ENCODE results near the gene PDE3B.

The PDE3B gene

GRCh38 chr11:14852571-14853177 lies 209.1 kb downstream of the PDE3B start:
- H2BK5ac ChIP-seq (ENCODE audit: low read length) = no peak overlapping the region
- H3K4me1 ChIP-seq (ENCODE audit: control insufficient read depth, low read depth, low read length) = no peaks in the 10 kb centered on the region
- no peak overlapping the region for H3K4me2 ChIP-seq (ENCODE audit: low read length)
- H4K8ac ChIP-seq (ENCODE audit: low read depth, low read length) = no peak overlapping the region
- no peaks in the 10 kb centered on the region for H3K36me3 ChIP-seq (ENCODE audit: control insufficient read depth, insufficient read depth, low read length)
- H3K27me3 ChIP-seq (ENCODE audit: insufficient read depth, low read length, poor library complexity) = no peaks in the 10 kb centered on the region
- H3K18ac ChIP-seq (ENCODE audit: low read length) = no peak overlapping the region
- DNase-seq = peak; percentile 84
- no peak overlapping the region for H3K23ac ChIP-seq (ENCODE audit: low read length)
- no peak overlapping the region for H2BK120ac ChIP-seq (ENCODE audit: low read depth, low read length)
- no peak overlapping the region for H3K4ac ChIP-seq (ENCODE audit: low read depth, low read length)
- H4K5ac ChIP-seq (ENCODE audit: low read length) = no peak overlapping the region
- no peaks in the 10 kb centered on the region for H3K79me1 ChIP-seq (ENCODE audit: low read length)
- WGBS (ENCODE audit: extremely low coverage, insufficient coverage, low lambda C conversion rate) = 100% methylated on average over 1 of the region's 4 CpGs
- H3K56ac ChIP-seq (ENCODE audit: low read length) = no peak overlapping the region
- H3K4me3 ChIP-seq (ENCODE audit: low read length) = no peak overlapping the region
- no peak overlapping the region for H2AK5ac ChIP-seq (ENCODE audit: low read length)
- no peak overlapping the region for H3K9ac ChIP-seq (ENCODE audit: low read length)
- H3K27ac ChIP-seq (ENCODE audit: low read depth, low read length) = no peak overlapping the region
- no peak overlapping the region for H2BK15ac ChIP-seq (replicated peaks; ENCODE audit: low read depth)
- H3K79me2 ChIP-seq (ENCODE audit: control insufficient read depth, insufficient read depth, low read length) = no peaks in the 10 kb centered on the region

GRCh38 chr11:14854057-14854456 lies 210.5 kb downstream of the PDE3B start:
- Histone ChIP-seq H3K27me3 (ENCODE audit: insufficient read depth, low read length, poor library complexity) (no peaks in the 10 kb centered on the region), H3K4me2 (ENCODE audit: low read length) (no peak overlapping the region), H3K36me3 (ENCODE audit: control insufficient read depth, insufficient read depth, low read length) (no peaks in the 10 kb centered on the region), H3K4ac (ENCODE audit: low read depth, low read length) (no peak overlapping the region), H4K8ac (ENCODE audit: low read depth, low read length) (no peak overlapping the region), H3K23ac (ENCODE audit: low read length) (no peak overlapping the region), H2BK15ac (replicated peaks; ENCODE audit: low read depth) (no peak overlapping the region), H3K4me1 (ENCODE audit: control insufficient read depth, low read depth, low read length) (no peaks in the 10 kb centered on the region), H2AK5ac (ENCODE audit: low read length) (no peak overlapping the region), H3K4me3 (ENCODE audit: low read length) (no peak overlapping the region), H3K18ac (ENCODE audit: low read length) (no peak overlapping the region), H3K56ac (ENCODE audit: low read length) (no peak overlapping the region), H3K79me2 (ENCODE audit: control insufficient read depth, insufficient read depth, low read length) (no peaks in the 10 kb centered on the region), H3K79me1 (ENCODE audit: low read length) (no peaks in the 10 kb centered on the region), H3K9ac (ENCODE audit: low read length) (no peak overlapping the region), H2BK5ac (ENCODE audit: low read length) (no peak overlapping the region), H2BK120ac (ENCODE audit: low read depth, low read length) (no peak overlapping the region), H4K5ac (ENCODE audit: low read length) (no peak overlapping the region), H3K27ac (ENCODE audit: low read depth, low read length) (no peak overlapping the region)
- DNase-seq = peak; percentile 2

GRCh38 chr11:14855890-14856289 lies 212.3 kb downstream of the PDE3B start:
- peak; percentile 36 for DNase-seq

GRCh38 chr11:14857621-14858020 lies 214.0 kb downstream of the PDE3B start:
- H3K4me1 ChIP-seq (ENCODE audit: control insufficient read depth, low read depth, low read length) = no peaks in the 10 kb centered on the region
- H3K4ac ChIP-seq (ENCODE audit: low read depth, low read length) = no peak overlapping the region
- no peak overlapping the region for H3K4me2 ChIP-seq (ENCODE audit: low read length)
- H4K8ac ChIP-seq (ENCODE audit: low read depth, low read length) = no peak overlapping the region
- no peak overlapping the region for H3K18ac ChIP-seq (ENCODE audit: low read length)
- H3K79me2 ChIP-seq (ENCODE audit: control insufficient read depth, insufficient read depth, low read length) = no peaks in the 10 kb centered on the region
- H3K27me3 ChIP-seq (ENCODE audit: insufficient read depth, low read length, poor library complexity) = no peaks in the 10 kb centered on the region
- no peak overlapping the region for H3K4me3 ChIP-seq (ENCODE audit: low read length)
- DNase-seq = no peak
- no peak overlapping the region for H2AK5ac ChIP-seq (ENCODE audit: low read length)
- no peak overlapping the region for H3K23ac ChIP-seq (ENCODE audit: low read length)
- H4K5ac ChIP-seq (ENCODE audit: low read length) = no peak overlapping the region
- H3K79me1 ChIP-seq (ENCODE audit: low read length) = no peaks in the 10 kb centered on the region
- no peaks in the 10 kb centered on the region for H3K36me3 ChIP-seq (ENCODE audit: control insufficient read depth, insufficient read depth, low read length)
- no peak overlapping the region for H2BK120ac ChIP-seq (ENCODE audit: low read depth, low read length)
- no peak overlapping the region for H3K9ac ChIP-seq (ENCODE audit: low read length)
- no peak overlapping the region for H3K27ac ChIP-seq (ENCODE audit: low read depth, low read length)
- H2BK5ac ChIP-seq (ENCODE audit: low read length) = no peak overlapping the region
- WGBS (ENCODE audit: extremely low coverage, insufficient coverage, low lambda C conversion rate) = no CpG with 5 or more reads among the region's 3 CpGs
- no peak overlapping the region for H2BK15ac ChIP-seq (replicated peaks; ENCODE audit: low read depth)
- no peak overlapping the region for H3K56ac ChIP-seq (ENCODE audit: low read length)

More at GRCh38 chr11:14855890-14856289, 212.3 kb downstream of the PDE3B start:
- no CpG with 5 or more reads among the region's 1 CpG for WGBS (ENCODE audit: extremely low coverage, insufficient coverage, low lambda C conversion rate)
- Histone ChIP-seq H2BK15ac (replicated peaks; ENCODE audit: low read depth) (no peak overlapping the region), H3K4me2 (ENCODE audit: low read length) (no peak overlapping the region), H3K79me1 (ENCODE audit: low read length) (no peaks in the 10 kb centered on the region), H3K56ac (ENCODE audit: low read length) (no peak overlapping the region), H3K23ac (ENCODE audit: low read length) (no peak overlapping the region), H3K9ac (ENCODE audit: low read length) (no peak overlapping the region), H3K79me2 (ENCODE audit: control insufficient read depth, insufficient read depth, low read length) (no peaks in the 10 kb centered on the region), H3K27ac (ENCODE audit: low read depth, low read length) (no peak overlapping the region), H3K36me3 (ENCODE audit: control insufficient read depth, insufficient read depth, low read length) (no peaks in the 10 kb centered on the region), H3K27me3 (ENCODE audit: insufficient read depth, low read length, poor library complexity) (no peaks in the 10 kb centered on the region), H2AK5ac (ENCODE audit: low read length) (no peak overlapping the region), H4K8ac (ENCODE audit: low read depth, low read length) (no peak overlapping the region), H4K5ac (ENCODE audit: low read length) (no peak overlapping the region), H3K4me1 (ENCODE audit: control insufficient read depth, low read depth, low read length) (no peaks in the 10 kb centered on the region), H3K4me3 (ENCODE audit: low read length) (no peak overlapping the region), H2BK120ac (ENCODE audit: low read depth, low read length) (no peak overlapping the region), H3K18ac (ENCODE audit: low read length) (no peak overlapping the region), H2BK5ac (ENCODE audit: low read length) (no peak overlapping the region), H3K4ac (ENCODE audit: low read depth, low read length) (no peak overlapping the region)

- no peaks in the 10 kb centered on the region for H3K27me3 ChIP-seq (ENCODE audit: insufficient read depth, low read length, poor library complexity)
- H3K79me1 ChIP-seq (ENCODE audit: low read length) = no peaks in the 10 kb centered on the region
- H2BK120ac ChIP-seq (ENCODE audit: low read depth, low read length) = no peak overlapping the region
- H3K4me1 ChIP-seq (ENCODE audit: control insufficient read depth, low read depth, low read length) = no peaks in the 10 kb centered on the region
- H4K8ac ChIP-seq (ENCODE audit: low read depth, low read length) = no peak overlapping the region
- no peak overlapping the region for H3K23ac ChIP-seq (ENCODE audit: low read length)
- no peaks in the 10 kb centered on the region for H3K79me2 ChIP-seq (ENCODE audit: control insufficient read depth, insufficient read depth, low read length)
- no peak overlapping the region for H2AK5ac ChIP-seq (ENCODE audit: low read length)
- H2BK15ac ChIP-seq (replicated peaks; ENCODE audit: low read depth) = no peak overlapping the region
- DNase-seq = no peak
- H4K5ac ChIP-seq (ENCODE audit: low read length) = no peak overlapping the region
- no peak overlapping the region for H3K9ac ChIP-seq (ENCODE audit: low read length)
- H3K4ac ChIP-seq (ENCODE audit: low read depth, low read length) = no peak overlapping the region
- no peak overlapping the region for H2BK5ac ChIP-seq (ENCODE audit: low read length)
- H3K36me3 ChIP-seq (ENCODE audit: control insufficient read depth, insufficient read depth, low read length) = no peaks in the 10 kb centered on the region
- H3K4me2 ChIP-seq (ENCODE audit: low read length) = no peak overlapping the region
- H3K27ac ChIP-seq (ENCODE audit: low read depth, low read length) = no peak overlapping the region
- H3K56ac ChIP-seq (ENCODE audit: low read length) = no peak overlapping the region
- no peak overlapping the region for H3K18ac ChIP-seq (ENCODE audit: low read length)
- WGBS (ENCODE audit: extremely low coverage, insufficient coverage, low lambda C conversion rate) = no CpG with 5 or more reads among the region's 1 CpG
- no peak overlapping the region for H3K4me3 ChIP-seq (ENCODE audit: low read length)
Measured at GRCh38 chr11:14858404-14858803, 214.8 kb downstream of the PDE3B start.

GRCh38 chr11:14860511-14860910 lies 216.9 kb downstream of the PDE3B start:
- no peak overlapping the region for H4K8ac ChIP-seq (ENCODE audit: low read depth, low read length)
- no peak overlapping the region for H3K56ac ChIP-seq (ENCODE audit: low read length)
- H2BK120ac ChIP-seq (ENCODE audit: low read depth, low read length) = no peak overlapping the region
- no peak overlapping the region for H2BK15ac ChIP-seq (replicated peaks; ENCODE audit: low read depth)
- no peaks in the 10 kb centered on the region for H3K79me1 ChIP-seq (ENCODE audit: low read length)
- no peak overlapping the region for H3K18ac ChIP-seq (ENCODE audit: low read length)
- H3K36me3 ChIP-seq (ENCODE audit: control insufficient read depth, insufficient read depth, low read length) = no peaks in the 10 kb centered on the region
- H2AK5ac ChIP-seq (ENCODE audit: low read length) = no peak overlapping the region
- H3K4me2 ChIP-seq (ENCODE audit: low read length) = no peak overlapping the region
- no peak overlapping the region for H3K27ac ChIP-seq (ENCODE audit: low read depth, low read length)
- 100% methylated on average over 1 of the region's 2 CpGs for WGBS (ENCODE audit: extremely low coverage, insufficient coverage, low lambda C conversion rate)
- no peak overlapping the region for H3K9ac ChIP-seq (ENCODE audit: low read length)
- no peaks in the 10 kb centered on the region for H3K79me2 ChIP-seq (ENCODE audit: control insufficient read depth, insufficient read depth, low read length)
- H3K4ac ChIP-seq (ENCODE audit: low read depth, low read length) = no peak overlapping the region
- H3K4me3 ChIP-seq (ENCODE audit: low read length) = no peak overlapping the region
- H3K27me3 ChIP-seq (ENCODE audit: insufficient read depth, low read length, poor library complexity) = no peaks in the 10 kb centered on the region
- no peak overlapping the region for H4K5ac ChIP-seq (ENCODE audit: low read length)
- no peak overlapping the region for H2BK5ac ChIP-seq (ENCODE audit: low read length)
- H3K23ac ChIP-seq (ENCODE audit: low read length) = no peak overlapping the region
- H3K4me1 ChIP-seq (ENCODE audit: control insufficient read depth, low read depth, low read length) = no peaks in the 10 kb centered on the region
- DNase-seq = no peak

Measured in mesendoderm (in vitro differentiated cells).